IPS-18a (cell line): Measurements from ENCODE around the gene SAMD10.
"Not testable (repeated sequence)": the region's sequence is repeated elsewhere in the genome, so short reads cannot be mapped to it uniquely, and the experiment has no call there.

Experiments
- H3K27ac ChIP-seq: one replicate; pipeline ENCODE4 v1.5.1; 2013; ENCODE audit warnings: low read length
- H3K27me3 ChIP-seq: one replicate; pipeline ENCODE4 v1.6.1; 2013; ENCODE audit warnings: mild to moderate bottlenecking, low read length; ENCODE audit not compliant: control insufficient read depth, insufficient read depth
- H3K36me3 ChIP-seq: one replicate; pipeline ENCODE4 v1.6.1; 2013; ENCODE audit warnings: low read depth, low read length; ENCODE audit not compliant: control insufficient read depth
- H3K4me1 ChIP-seq: one replicate; pipeline ENCODE4 v1.6.1; 2013; ENCODE audit warnings: low read depth, low read length; ENCODE audit not compliant: control insufficient read depth
- H3K4me3 ChIP-seq: one replicate; pipeline ENCODE4 v1.5.1; 2013; ENCODE audit warnings: low read length
- H3K9ac ChIP-seq: one replicate; pipeline ENCODE4 v1.6.1; 2013; ENCODE audit warnings: mild to moderate bottlenecking, low read length, moderate library complexity
- H3K9me3 ChIP-seq: one replicate; pipeline ENCODE4 v1.6.1; 2013; ENCODE audit warnings: low read depth, low read length; ENCODE audit not compliant: control insufficient read depth

SAMD10 gene

GRCh38 chr20:63980806-63981728 is 1.6 kb upstream of the SAMD10 start, which contains the start of gene PRPF6:
TSS of gene PRPF6 (plus strand) at chr20:63981132. CDS start at chr20:63981246, 114 bp downstream.
- H3K4me1 ChIP-seq = peaks cover 3% of the 10 kb centered on the region
- H3K4me3 ChIP-seq = peak within 1 kb of the TSS; percentile 90
- peak within 1 kb of the TSS; percentile 74 for H3K9ac ChIP-seq
- peaks cover 22% of the 10 kb centered on the region for H3K36me3 ChIP-seq
- no peaks in the 10 kb centered on the region for H3K9me3 ChIP-seq
- H3K27me3 ChIP-seq = peaks cover 14% of the 10 kb centered on the region
- no peak within 1 kb of the TSS for H3K27ac ChIP-seq

GRCh38 chr20:63980317-63980805 is 919 bp upstream of the SAMD10 start:
- peaks cover 3% of the 10 kb centered on the region for H3K4me1 ChIP-seq
- peaks cover 15% of the 10 kb centered on the region for H3K36me3 ChIP-seq
- H3K9me3 ChIP-seq = no peaks in the 10 kb centered on the region
- H3K4me3 ChIP-seq = peak overlapping the region; percentile 62
- H3K27ac ChIP-seq = no peak overlapping the region
- H3K27me3 ChIP-seq = peaks cover 14% of the 10 kb centered on the region
- no peak overlapping the region for H3K9ac ChIP-seq

- Histone ChIP-seq H3K9me3 (no peaks in the 10 kb centered on the region), H3K4me1 (peaks cover 3% of the 10 kb centered on the region), H3K36me3 (peaks cover 3% of the 10 kb centered on the region), H3K9ac (no peak overlapping the region), H3K27ac (no peak overlapping the region), H3K27me3 (peaks cover 14% of the 10 kb centered on the region), H3K4me3 (peak overlapping the region; percentile 72)
Observed at GRCh38 chr20:63979229-63979556, 249 bp downstream of the SAMD10 start.

GRCh38 chr20:63978319-63979228 is 868 bp downstream of the SAMD10 start:
- Histone ChIP-seq H3K9ac (no peak overlapping the region), H3K27me3 (peaks cover 14% of the 10 kb centered on the region), H3K36me3 (peaks cover 3% of the 10 kb centered on the region), H3K4me1 (peaks cover 3% of the 10 kb centered on the region), H3K4me3 (peak overlapping the region; percentile 72), H3K27ac (no peak overlapping the region), H3K9me3 (no peaks in the 10 kb centered on the region)

- peaks cover 18% of the 10 kb centered on the region for H3K27me3 ChIP-seq
- H3K4me1 ChIP-seq = peaks cover 3% of the 10 kb centered on the region
- H3K9ac ChIP-seq = no peak overlapping the region
- H3K27ac ChIP-seq = no peak overlapping the region
- H3K4me3 ChIP-seq = no peak overlapping the region
- H3K9me3 ChIP-seq = no peaks in the 10 kb centered on the region
- H3K36me3 ChIP-seq = no peaks in the 10 kb centered on the region
Observed at GRCh38 chr20:63977739-63978276, 1.6 kb downstream of the SAMD10 start.

GRCh38 chr20:63976980-63977738 is 2.3 kb downstream of the SAMD10 start:
- Histone ChIP-seq H3K4me3 (no peak overlapping the region), H3K4me1 (peaks cover 3% of the 10 kb centered on the region), H3K27ac (no peak overlapping the region), H3K36me3 (no peaks in the 10 kb centered on the region), H3K9me3 (no peaks in the 10 kb centered on the region), H3K9ac (no peak overlapping the region), H3K27me3 (peaks cover 19% of the 10 kb centered on the region)

GRCh38 chr20:63976511-63976910 is 2.9 kb downstream of the SAMD10 start:
- not testable (repeated sequence) for H3K9me3 ChIP-seq, H3K4me1 ChIP-seq, H3K27ac ChIP-seq, H3K4me3 ChIP-seq, H3K9ac ChIP-seq, H3K36me3 ChIP-seq
- peaks cover 19% of the 10 kb centered on the region for H3K27me3 ChIP-seq

- peaks cover 3% of the 10 kb centered on the region for H3K4me1 ChIP-seq
- H3K36me3 ChIP-seq = no peaks in the 10 kb centered on the region
- H3K9ac ChIP-seq = no peak overlapping the region
- H3K27me3 ChIP-seq = peaks cover 27% of the 10 kb centered on the region
- H3K27ac ChIP-seq = no peak overlapping the region
- H3K4me3 ChIP-seq = no peak overlapping the region
- no peaks in the 10 kb centered on the region for H3K9me3 ChIP-seq
Observed at GRCh38 chr20:63974402-63975200, 4.8 kb downstream of the SAMD10 start.

GRCh38 chr20:63973636-63974401 is 5.6 kb downstream of the SAMD10 start:
- Histone ChIP-seq H3K9me3 (no peaks in the 10 kb centered on the region), H3K27me3 (peaks cover 27% of the 10 kb centered on the region), H3K4me1 (peaks cover 5% of the 10 kb centered on the region), H3K9ac (no peak overlapping the region), H3K4me3 (peak overlapping the region; percentile 58), H3K27ac (no peak overlapping the region), H3K36me3 (no peaks in the 10 kb centered on the region)

- no peak overlapping the region for H3K4me3 ChIP-seq
- H3K9ac ChIP-seq = no peak overlapping the region
- H3K4me1 ChIP-seq = peaks cover 5% of the 10 kb centered on the region
- no peak overlapping the region for H3K27ac ChIP-seq
- no peaks in the 10 kb centered on the region for H3K9me3 ChIP-seq
- H3K36me3 ChIP-seq = no peaks in the 10 kb centered on the region
- peaks cover 21% of the 10 kb centered on the region for H3K27me3 ChIP-seq
Observed at GRCh38 chr20:63973160-63973479, 6.3 kb downstream of the SAMD10 start.
